Stimulated activated CD8-positive, alpha-beta memory T cell treated with anti-CD3 and anti-CD28 coated beads, Interleukin-4, amount 100 ng/mL, for 24 hours (primary cell): ENCODE measurements around the gene BCL2.
A peak's percentile ranks its signal among the peaks of the same experiment; 100 is the strongest.

Experiments used
- DNase-seq: peaks from one replicate; pipeline ENCODE4 v3.0.0-alpha.2; 2020; ENCODE audit warnings: low read depth

BCL2 gene

DNA sequence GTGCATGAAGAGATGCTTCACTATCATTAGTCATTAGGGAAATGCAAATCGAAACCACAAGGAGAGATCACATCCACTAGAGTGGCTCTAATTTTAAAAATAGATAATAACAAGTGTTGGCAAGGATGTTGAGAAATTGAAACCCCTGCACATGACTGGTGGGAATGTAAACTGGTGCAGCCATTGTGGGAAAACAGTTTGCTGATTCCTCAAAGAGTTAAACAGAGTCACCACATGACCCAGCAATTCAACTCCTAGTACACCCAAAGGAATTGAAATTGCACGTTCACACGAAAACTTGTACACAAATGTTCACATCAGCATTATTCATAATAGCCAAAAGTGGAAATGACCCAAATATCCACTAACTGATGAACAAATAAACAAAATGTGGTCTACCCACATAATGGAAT, 179.5 kb downstream of the BCL2 start:
- DNase-seq, result no peak

GRCh38 chr18:63138436-63139340, 180.9 kb downstream of the BCL2 start:
- DNase-seq, result no peak

- no peak for DNase-seq
These were observed 181.6 kb downstream of the BCL2 start for GRCh38 chr18:63137999-63138435.

DNA sequence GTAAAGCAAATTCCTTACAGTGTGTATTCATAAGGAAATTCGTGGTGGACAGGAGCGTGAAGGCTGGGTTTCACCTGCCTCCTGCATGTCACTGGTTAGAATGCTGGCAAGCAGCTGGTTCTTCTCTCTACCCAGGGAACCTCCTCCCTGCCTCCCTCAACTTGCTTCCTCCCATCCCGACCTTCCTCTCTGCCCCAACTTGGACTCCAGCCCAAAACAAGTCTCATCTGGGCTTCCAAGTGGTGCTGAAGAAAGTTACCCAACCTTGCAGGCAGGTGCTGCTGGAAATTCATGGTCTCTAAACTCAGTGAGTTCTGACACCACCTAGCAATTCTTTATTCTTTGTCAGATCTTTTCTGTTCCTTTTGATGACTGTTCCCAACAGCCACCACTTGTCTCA, 184.5 kb downstream of the BCL2 start:
- DNase-seq, result no peak

GRCh38 chr18:63132819-63133200, 186.8 kb downstream of the BCL2 start:
- no peak for DNase-seq

DNA sequence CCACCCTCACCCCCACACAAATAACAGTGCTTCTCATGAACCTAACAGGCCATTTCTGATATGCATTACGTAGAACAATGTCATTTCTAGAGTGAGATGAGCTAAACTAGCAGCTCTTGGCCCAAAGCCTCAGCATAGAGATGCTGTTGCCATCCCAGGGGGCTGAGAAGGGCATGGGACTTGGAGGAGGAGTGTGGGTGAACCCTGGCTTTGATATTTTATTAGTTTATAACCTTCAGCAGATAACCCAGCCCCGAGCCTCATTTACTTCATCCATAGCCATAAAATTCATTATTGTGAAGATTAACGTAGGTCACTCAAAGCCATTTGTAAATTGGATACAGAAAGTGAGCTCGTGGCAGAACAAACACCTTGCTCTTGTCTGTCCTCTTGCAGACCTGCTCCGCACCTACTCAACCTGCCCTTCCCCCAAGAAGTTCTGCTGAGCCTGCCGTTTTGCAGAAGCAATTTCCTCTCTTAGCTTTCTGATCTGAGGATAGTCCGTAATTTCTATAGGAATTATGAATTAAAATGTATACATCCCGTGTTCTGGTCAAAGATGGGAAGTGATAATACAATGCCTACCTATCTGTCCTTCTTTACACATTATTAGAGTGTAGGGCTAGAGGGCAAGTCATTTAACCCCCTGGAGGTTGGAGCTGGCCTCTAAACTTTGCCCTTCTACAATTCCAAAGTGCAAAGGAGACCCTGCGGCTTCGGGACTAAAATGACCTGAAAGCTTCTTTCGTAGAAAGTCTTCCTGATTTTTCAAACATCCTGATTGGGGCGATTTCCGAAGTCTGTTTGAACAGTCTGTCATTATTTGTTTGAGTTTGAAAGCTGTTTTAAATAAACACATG, 187.4 kb downstream of the BCL2 start:
- no peak for DNase-seq

- DNase-seq, result peak; percentile 26
These were observed 188.2 kb downstream of the BCL2 start for GRCh38 chr18:63131106-63131958.

- no peak for DNase-seq
These were observed 189.4 kb downstream of the BCL2 start for GRCh38 chr18:63130176-63130575.

GRCh38 chr18:63128237-63128974, 191.2 kb downstream of the BCL2 start:
- no peak for DNase-seq

GRCh38 chr18:63126134-63127069, 193.2 kb downstream of the BCL2 start:
- no peak for DNase-seq

DNA sequence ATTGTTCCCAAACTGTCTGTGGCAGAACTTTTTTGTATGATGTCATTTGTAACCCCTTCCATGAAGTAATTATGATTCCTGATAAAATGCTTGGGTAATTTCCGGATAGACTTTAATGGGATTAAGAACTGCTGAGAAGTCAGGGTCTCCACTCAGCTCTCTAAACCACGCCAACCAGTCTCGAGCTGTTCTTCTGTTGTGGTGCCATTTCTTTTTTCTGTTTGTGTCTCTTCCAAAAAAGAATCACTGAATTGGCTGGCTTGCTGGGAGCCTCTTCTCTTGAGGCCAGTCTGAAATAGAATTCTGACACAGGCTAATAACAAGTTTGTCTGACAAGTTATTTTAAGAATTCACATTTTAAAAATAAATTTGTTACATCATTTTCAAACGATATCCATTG, 198.9 kb downstream of the BCL2 start:
- DNase-seq, result no peak

- DNase-seq, result no peak
These were observed 199.9 kb downstream of the BCL2 start for GRCh38 chr18:63119647-63120046.

DNA sequence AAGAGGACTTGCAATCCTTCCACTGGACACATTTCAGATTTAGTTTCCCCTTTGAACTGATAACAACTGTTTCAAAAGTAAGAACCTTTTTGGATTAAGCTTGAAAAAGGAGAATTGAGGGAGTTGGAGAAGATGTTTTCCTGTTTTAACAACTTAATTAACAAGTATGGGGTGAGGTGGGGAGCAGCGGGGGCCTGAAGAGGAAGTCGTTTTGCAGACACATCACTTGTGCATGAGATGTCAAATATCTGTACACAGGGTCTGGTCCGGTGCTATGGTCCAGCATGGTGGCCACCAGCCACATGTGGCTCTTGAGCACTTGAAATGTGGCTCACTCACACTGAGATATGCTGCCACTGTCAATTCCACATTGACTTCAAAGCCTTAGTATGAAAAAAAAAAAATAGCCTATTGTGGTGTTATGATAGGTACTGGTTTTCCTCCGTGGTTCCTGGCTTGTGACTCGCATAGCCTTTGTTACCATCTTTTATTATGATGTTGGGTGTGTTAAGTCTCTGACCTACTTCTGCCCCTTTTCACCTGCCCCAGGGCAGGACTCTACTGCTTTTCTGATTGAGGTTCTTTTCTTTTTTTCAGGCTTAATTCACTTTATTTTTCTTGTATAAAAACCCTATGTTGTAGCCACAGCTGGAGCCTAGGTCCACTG, 205.5 kb downstream of the BCL2 start:
- no peak for DNase-seq

DNA sequence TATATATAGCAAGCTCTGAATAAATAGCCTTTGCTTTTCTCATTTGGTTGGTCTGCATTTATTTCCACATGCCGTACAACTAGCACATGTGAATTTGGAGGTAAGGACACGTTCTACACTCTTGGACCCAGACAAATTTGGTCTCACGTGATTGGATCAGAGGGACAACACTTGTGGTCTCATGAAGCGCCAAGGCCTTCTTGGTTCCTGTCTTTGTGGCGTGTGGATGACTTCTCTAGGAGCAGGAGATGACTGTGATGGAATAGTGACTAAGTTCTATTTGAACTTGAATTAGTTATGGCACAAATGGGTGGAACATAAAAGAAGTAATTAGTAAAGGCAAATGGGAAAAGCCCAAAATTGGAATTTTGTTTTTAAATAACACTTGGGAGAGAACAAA, 206.9 kb downstream of the BCL2 start:
- DNase-seq, result no peak

- DNase-seq, result no peak
These were observed 207.7 kb downstream of the BCL2 start for GRCh38 chr18:63111671-63112402.

DNA sequence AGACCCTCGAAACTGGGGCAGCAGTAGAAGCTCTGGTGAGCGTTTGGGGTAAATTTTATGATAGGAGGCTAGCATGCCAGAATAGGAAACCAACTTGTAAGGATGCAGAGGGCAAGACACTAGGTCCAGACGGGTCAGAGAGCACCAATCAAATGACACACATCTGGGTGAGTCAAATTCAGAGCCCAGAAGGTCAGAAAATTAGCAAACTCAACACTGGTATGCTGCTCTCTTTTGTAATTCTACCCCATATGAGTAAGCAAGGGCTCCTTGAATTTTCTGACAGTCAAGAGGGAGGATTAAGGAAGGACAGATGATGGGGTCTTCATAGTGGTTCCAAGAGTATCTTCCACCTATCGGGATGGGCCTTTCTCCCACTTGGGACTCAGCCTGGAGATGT, 209.8 kb downstream of the BCL2 start:
- no peak for DNase-seq

- DNase-seq, result no peak
These were observed 210.5 kb downstream of the BCL2 start for GRCh38 chr18:63109022-63109421.

DNA sequence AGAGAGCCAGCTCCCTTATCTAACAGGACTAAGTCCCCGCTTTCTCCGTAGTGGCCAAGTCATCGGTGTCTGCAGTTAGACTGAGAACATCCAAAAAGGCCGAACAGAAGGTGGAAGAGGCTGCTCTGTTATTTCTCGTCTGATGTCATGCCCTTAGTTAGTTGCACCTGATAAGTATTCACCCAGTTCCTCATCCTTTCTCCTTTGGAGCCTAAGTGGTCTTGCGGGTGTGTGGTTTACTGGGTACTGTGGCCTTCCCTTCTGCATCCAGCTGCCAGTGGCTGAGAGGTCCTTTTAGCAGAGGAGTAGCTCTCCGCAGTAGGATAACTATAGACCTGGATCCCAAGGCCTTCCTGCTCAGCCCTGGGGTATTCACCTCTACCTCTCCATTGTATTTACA, 211.6 kb downstream of the BCL2 start:
- no peak for DNase-seq
